Measurements from ENCODE around the gene TLE6. TPM values are rescaled to one million over a fixed set of nuclear protein-coding genes. Genes with fewer than 3 reads are reported as not detected.

TLE6 gene
- total RNA-seq, 2 donors from 2014 or later: 0.33 TPM; not detected in 1

GRCh38 chr19:3033595-3034405, 56.4 kb downstream of the TLE6 start:
- no peak for ATAC-seq
- no peak for DNase-seq
- Histone ChIP-seq H3K36me3 (replicated peaks in 1 of 2; ENCODE audit: insufficient read depth in 1 of 2, low read depth in 2 of 2) (no peaks in the 10 kb centered on the region), H3K9me3 (no peaks in the 10 kb centered on the region), H3K4me3 (no peak overlapping the region), H3K27me3 (no peaks in the 10 kb centered on the region), H3K27ac (peak overlapping the region in 3 of 4 donors; percentile 88 to 94 (median 91)), H3K4me1 (peaks cover 30% of the 10 kb centered on the region)
- 86 to 93% methylated on average over 11 of the region's 11 CpGs for WGBS, 2 donors
- no peak for TF ChIP-seq CTCF (IDR thresholded peaks at IDR 0.05)
- TF ChIP-seq POLR2A (IDR thresholded peaks at IDR 0.05): no peak
- intact Hi-C loops (cut with DNase I): loop anchor here (10.0 kb wide), 1 partner anchor 69 kb away; no protein-coding TSS in a partner anchor

GRCh38 chr19:3034406-3034655, 57.0 kb downstream of the TLE6 start:
- intact Hi-C loops (cut with DNase I): loop anchor here (10.0 kb wide), 1 partner anchor 70 kb away; no protein-coding TSS in a partner anchor
- no peak for ATAC-seq
- Histone ChIP-seq H3K4me1 (peaks cover 30% of the 10 kb centered on the region), H3K36me3 (replicated peaks in 1 of 2; ENCODE audit: insufficient read depth in 1 of 2, low read depth in 2 of 2) (no peaks in the 10 kb centered on the region), H3K27ac (peak overlapping the region in 3 of 4 donors; percentile 88 to 94 (median 91)), H3K27me3 (no peaks in the 10 kb centered on the region), H3K9me3 (no peaks in the 10 kb centered on the region), H3K4me3 (no peak overlapping the region)
- DNase-seq: no peak
- TF ChIP-seq CTCF (IDR thresholded peaks at IDR 0.05): no peak
- no peak for TF ChIP-seq POLR2A (IDR thresholded peaks at IDR 0.05)

GRCh38 chr19:3034656-3035541, 57.5 kb downstream of the TLE6 start:
- intact Hi-C loops (cut with DNase I): loop anchor here (10.0 kb wide), 1 partner anchor 70 kb away; no protein-coding TSS in a partner anchor
- peak in 1 of 3 donors; percentile 2 for TF ChIP-seq POLR2A (IDR thresholded peaks at IDR 0.05)
- TF ChIP-seq CTCF (IDR thresholded peaks at IDR 0.05): no peak
- H3K4me3 ChIP-seq: no peak overlapping the region
- no peaks in the 10 kb centered on the region for H3K9me3 ChIP-seq
- ATAC-seq: no peak
- 3 to 9% methylated on average over 23 to 28 of the region's 28 CpGs for WGBS, 2 donors
- peak overlapping the region; percentile 65 to 94 (median 90) for H3K27ac ChIP-seq
- H3K4me1 ChIP-seq: peaks cover 31% of the 10 kb centered on the region
- H3K27me3 ChIP-seq: no peaks in the 10 kb centered on the region
- H3K36me3 ChIP-seq (replicated peaks in 1 of 2; ENCODE audit: insufficient read depth in 1 of 2, low read depth in 2 of 2): no peaks in the 10 kb centered on the region
- DNase-seq: peak in 2 of 4 donors; percentile 50 to 51

- H3K9me3 ChIP-seq: no peaks in the 10 kb centered on the region
- peak overlapping the region in 1 of 2 donors; percentile 13 for H3K4me3 ChIP-seq
- H3K4me1 ChIP-seq: peaks cover 33% of the 10 kb centered on the region
- intact Hi-C loops (cut with DNase I): loop anchor here (10.0 kb wide), 1 partner anchor 71 kb away; no protein-coding TSS in a partner anchor
- H3K27ac ChIP-seq: peak overlapping the region; percentile 88 to 94 (median 90)
- 0% methylated on average over 18 to 23 of the region's 29 CpGs for WGBS, 2 donors
- TF ChIP-seq POLR2A (IDR thresholded peaks at IDR 0.05) (peak in 2 of 3 donors; percentile 43 to 45), CTCF (IDR thresholded peaks at IDR 0.05) (peak in 3 of 7 experiments; percentile 17 to 20 (median 20))
- ATAC-seq (peak; percentile 90), DNase-seq (peak; percentile 98 to 100 (median 99))
- no peaks in the 10 kb centered on the region for H3K36me3 ChIP-seq (replicated peaks in 1 of 2; ENCODE audit: insufficient read depth in 1 of 2, low read depth in 2 of 2)
- H3K27me3 ChIP-seq: no peaks in the 10 kb centered on the region
These were observed 58.3 kb downstream of the TLE6 start for GRCh38 chr19:3035542-3036118.

All from body of pancreas (tissue), 4 donors.